Retinal pigment epithelial cell (primary cell): ENCODE data around the gene ELP6.
"Not testable (repeated sequence)": the region's sequence is repeated elsewhere in the genome, so short reads cannot be mapped to it uniquely, and the experiment has no call there.

Experiments used
- DNase-seq: peaks from one replicate; pipeline ENCODE4 v3.0.0-alpha.2; 2010; ENCODE audit warnings: low read depth
- H3K4me3 ChIP-seq: 2 replicates; pipeline ENCODE4 v1.5.1; 2011; ENCODE audit warnings: mild to moderate bottlenecking, low read length, control low read depth, moderate library complexity
- CTCF ChIP-seq: conservative IDR thresholded peaks from 2 replicates; pipeline ENCODE4 v1.5.1; 2011; ENCODE audit warnings: low read depth, low read length, control low read depth, inconsistent platforms

Gene ELP6

GRCh38 chr3:47478022-47478421, 35.5 kb downstream of the ELP6 start:
- H3K4me3 ChIP-seq = no peak overlapping the region
- TF ChIP-seq CTCF = no peak
- DNase-seq = no peak

GRCh38 chr3:47476644-47477199, 36.8 kb downstream of the ELP6 start:
- no peak for DNase-seq
- no peak for TF ChIP-seq CTCF
- no peak overlapping the region for H3K4me3 ChIP-seq

- H3K4me3 ChIP-seq = peak overlapping the region; percentile 87
- TF ChIP-seq CTCF = no peak
These were observed 37.2 kb downstream of the ELP6 start for GRCh38 chr3:47476330-47476626.

GRCh38 chr3:47475570-47476329, 37.8 kb downstream of the ELP6 start, which contains the start of gene SCAP:
Gene SCAP (minus strand): TSS chr3:47475941. CDS start chr3:47442993, 32,948 bp downstream.
- H3K4me3 ChIP-seq = peak within 1 kb of the TSS; percentile 87
- peak; percentile 77 for TF ChIP-seq CTCF
- peak; percentile 22 for DNase-seq

More at GRCh38 chr3:47476330-47476626, 37.2 kb downstream of the ELP6 start:
- no peak for DNase-seq

GRCh38 chr3:47475029-47475569, 38.4 kb downstream of the ELP6 start:
- no peak for TF ChIP-seq CTCF
- DNase-seq = peak; percentile 14
- peak overlapping the region; percentile 87 for H3K4me3 ChIP-seq

- H3K4me3 ChIP-seq = no peak overlapping the region
- no peak for TF ChIP-seq CTCF
- DNase-seq = no peak
These were observed 40.1 kb downstream of the ELP6 start for GRCh38 chr3:47473391-47473790.

GRCh38 chr3:47469616-47470015, 43.9 kb downstream of the ELP6 start:
- no peak for DNase-seq
- no peak overlapping the region for H3K4me3 ChIP-seq
- no peak for TF ChIP-seq CTCF

GRCh38 chr3:47468315-47468714, 45.2 kb downstream of the ELP6 start:
- not testable (repeated sequence) for DNase-seq, H3K4me3 ChIP-seq
